Esophagus squamous epithelium (tissue), 4 donors: ENCODE measurements around the gene SMARCA2.

Experiments used
- CTCF ChIP-seq, 6 experiments: fragments of 450-650 bp in 4 of 6; fragments of 200-600 bp in 2 of 6; sonication (generic) in 2 of 6; IDR thresholded peaks; one replicate each; pipeline ENCODE4 v1.5.1; 2016 to 2019; ENCODE audit warnings: antibody characterized with exemption in 6 of 6, mild to moderate bottlenecking in 4 of 6, moderate library complexity in 4 of 6
- POLR2A ChIP-seq, 4 donors: fragments of 450-650 bp; IDR thresholded peaks; one replicate each; pipeline ENCODE4 v1.6.1; 2017; ENCODE audit warnings: antibody characterized with exemption in 4 of 4, mild to moderate bottlenecking in 4 of 4, moderate library complexity in 3 of 4

DNA sequence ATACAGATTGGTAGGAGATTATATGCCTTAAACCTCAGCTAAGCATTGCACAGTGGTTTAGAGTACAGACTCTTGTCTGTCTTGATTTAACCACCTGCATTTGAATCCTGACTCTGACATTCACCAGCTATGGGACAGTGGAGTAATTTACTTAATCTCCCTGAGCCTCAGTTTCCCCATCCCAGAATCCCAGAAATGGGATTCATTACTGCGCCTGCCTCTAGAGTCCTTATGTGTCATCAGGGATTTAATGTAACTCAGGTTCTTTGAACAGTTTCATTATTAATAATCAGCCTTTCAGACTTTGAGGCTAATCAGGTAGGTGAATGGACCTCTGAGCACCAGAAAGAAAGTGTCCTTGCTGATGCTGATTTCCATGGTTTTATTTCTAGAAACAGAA lies 149.1 kb downstream of the SMARCA2 start:
- no peak for TF ChIP-seq POLR2A (IDR thresholded peaks at IDR 0.05)
- no peak for TF ChIP-seq CTCF (IDR thresholded peaks at IDR 0.05)
